MV-4-11 (cell line): ENCODE data around the gene POLH.

Source experiments
- DNase-seq: peaks from one replicate; lab custom pipeline; 2025; lab: John Stamatoyannopoulos, UW

The POLH gene

GRCh38 chr6:43606019-43606418 is 30.0 kb downstream of the POLH start:
- no peak for DNase-seq

- peak; percentile 57 for DNase-seq
Observed at GRCh38 chr6:43608310-43608763, 32.4 kb downstream of the POLH start.

GRCh38 chr6:43608807-43609206 is 32.8 kb downstream of the POLH start:
- DNase-seq, result peak; percentile 67

GRCh38 chr6:43609402-43609801 is 33.4 kb downstream of the POLH start:
- no peak for DNase-seq

- DNase-seq, result no peak
Observed at GRCh38 chr6:43610431-43610830, 34.4 kb downstream of the POLH start.

GRCh38 chr6:43613721-43614395 is 37.9 kb downstream of the POLH start:
- DNase-seq, result no peak

- DNase-seq, result no peak
Observed at GRCh38 chr6:43614396-43614730, 38.4 kb downstream of the POLH start.

- DNase-seq, result no peak
Observed at GRCh38 chr6:43616725-43617472, 40.9 kb downstream of the POLH start.

GRCh38 chr6:43621078-43621835 is 45.3 kb downstream of the POLH start:
- no peak for DNase-seq

- DNase-seq, result no peak
Observed at GRCh38 chr6:43621836-43622180, 45.8 kb downstream of the POLH start.

GRCh38 chr6:43622541-43622940 is 46.6 kb downstream of the POLH start:
- no peak for DNase-seq

GRCh38 chr6:43623880-43624785 is 48.1 kb downstream of the POLH start:
- DNase-seq, result no peak

- DNase-seq, result no peak
Observed at GRCh38 chr6:43624786-43625288, 48.9 kb downstream of the POLH start.

- no peak for DNase-seq
Observed at GRCh38 chr6:43625393-43625992, 49.5 kb downstream of the POLH start.

- DNase-seq, result peak; percentile 70
Observed at GRCh38 chr6:43627008-43627825, 51.2 kb downstream of the POLH start.

GRCh38 chr6:43628393-43629103 is 52.6 kb downstream of the POLH start:
- DNase-seq, result peak; percentile 10

GRCh38 chr6:43629104-43629504 is 53.1 kb downstream of the POLH start, which contains the start of gene GTPBP2:
GTPBP2 (minus strand) TSS chr6:43629264; CDS start chr6:43629162, 102 bp downstream.
- peak; percentile 99 for DNase-seq

GRCh38 chr6:43629505-43630300 is 53.7 kb downstream of the POLH start:
- peak; percentile 100 for DNase-seq
